WTC11 (cell line): ENCODE data around the gene MLN. TPM values are rescaled to one million over a fixed set of nuclear protein-coding genes. Genes with fewer than 3 reads are reported as not detected.

Experiments
- ATAC-seq: fragments of 200-7000 bp; cut with Tn5 transposase; 2 replicates; pipeline ENCODE4 v1.10.0; 2021; ENCODE audit warnings: mild to moderate bottlenecking, moderate library complexity
- CTCF ChIA-PET: fragments of 300-600 bp; sonication (Branson Sonifier 250); formaldehyde crosslinking; loops from one replicate; lab custom pipeline; 2021; ENCODE audit warnings: antibody characterized with exemption; lab: Charles Lee
- POLR2A ChIA-PET: fragments of 350-600 bp; sonication (Branson Sonifier 250); formaldehyde crosslinking; loops from one replicate; lab custom pipeline; 2021; ENCODE audit warnings: antibody characterized with exemption; lab: Charles Lee
- DNase-seq: peaks from one replicate; pipeline ENCODE4 v3.0.0; 2021; ENCODE audit warnings: low spot score
- H3K27ac Mint-ChIP-seq: 2 replicates; pipeline ENCODE4 v1.8.0; 2021; ENCODE audit warnings: mixed read lengths
- H3K27me3 Mint-ChIP-seq: 2 replicates; pipeline ENCODE4 v1.8.0; 2021; ENCODE audit warnings: low read depth, mild to moderate bottlenecking, moderate library complexity, mixed read lengths
- H3K36me3 Mint-ChIP-seq: 2 replicates; pipeline ENCODE4 v1.8.0; 2021; ENCODE audit warnings: mixed read lengths
- H3K4me1 Mint-ChIP-seq: 2 replicates; pipeline ENCODE4 v1.8.0; 2022; ENCODE audit warnings: mixed read lengths
- H3K4me3 Mint-ChIP-seq: 2 replicates; pipeline ENCODE4 v1.8.0; 2021; ENCODE audit warnings: mild to moderate bottlenecking, moderate library complexity, mixed read lengths
- H3K9me3 Mint-ChIP-seq: 2 replicates; pipeline ENCODE4 v1.8.0; 2021; ENCODE audit warnings: mixed read lengths
- AR ChIP-seq: fragments of 250-450 bp; sonication (Bioruptor Pico); IDR thresholded peaks from 2 replicates; pipeline ENCODE4 v1.9.0; 2021; ENCODE audit warnings: mild to moderate bottlenecking
- CDX4 ChIP-seq: fragments of 250-450 bp; sonication (Bioruptor Pico); IDR thresholded peaks from 2 replicates; pipeline ENCODE4 v1.9.0; 2021; ENCODE audit warnings: moderate library complexity, mild to moderate bottlenecking, inconsistent platforms, borderline replicate concordance
- CREB1 ChIP-seq: sonication (generic); formaldehyde crosslinking; IDR thresholded peaks from 2 replicates; pipeline ENCODE4 v1.8.0; 2023; ENCODE audit warnings: mild to moderate bottlenecking, missing genetic modification reagents
- EMX1 ChIP-seq: fragments of 250-450 bp; sonication (Bioruptor Pico); IDR thresholded peaks from 2 replicates; pipeline ENCODE4 v1.8.0; 2021; ENCODE audit warnings: mild to moderate bottlenecking
- FOXJ3 ChIP-seq: sonication (generic); formaldehyde crosslinking; IDR thresholded peaks from 2 replicates; pipeline ENCODE4 v1.9.0; 2021; ENCODE audit warnings: missing genetic modification reagents, mild to moderate bottlenecking, borderline replicate concordance
- FOXP1 ChIP-seq: sonication (generic); formaldehyde crosslinking; IDR thresholded peaks from 2 replicates; pipeline ENCODE4 v1.8.0; 2022; ENCODE audit warnings: missing genetic modification reagents, mild to moderate bottlenecking, moderate library complexity, borderline replicate concordance
- GABPB1 ChIP-seq: sonication (generic); formaldehyde crosslinking; IDR thresholded peaks from 2 replicates; pipeline ENCODE4 v1.8.1; 2023; ENCODE audit warnings: mild to moderate bottlenecking, missing genetic modification reagents
- HMGA2 ChIP-seq: fragments of 250-450 bp; sonication (Bioruptor Pico); IDR thresholded peaks from 2 replicates; pipeline ENCODE4 v1.4.0; 2021; ENCODE audit warnings: mild to moderate bottlenecking, moderate library complexity
- MLX ChIP-seq: sonication (generic); formaldehyde crosslinking; IDR thresholded peaks from 2 replicates; pipeline ENCODE4 v1.8.1; 2023; ENCODE audit warnings: mild to moderate bottlenecking, missing genetic modification reagents, moderate library complexity
- MXD4 ChIP-seq: fragments of 250-450 bp; sonication (Bioruptor Pico); IDR thresholded peaks from 2 replicates; pipeline ENCODE4 v1.8.0; 2021; ENCODE audit warnings: mild to moderate bottlenecking, moderate library complexity, borderline replicate concordance
- NFATC4 ChIP-seq: fragments of 250-450 bp; sonication (Bioruptor Pico); IDR thresholded peaks from 2 replicates; pipeline ENCODE4 v1.9.0; 2021; ENCODE audit warnings: mild to moderate bottlenecking
- NFE2L1 ChIP-seq: sonication (generic); formaldehyde crosslinking; IDR thresholded peaks from 2 replicates; pipeline ENCODE4 v1.8.1; 2023; ENCODE audit warnings: missing genetic modification reagents
- NR1H2 ChIP-seq: sonication (generic); formaldehyde crosslinking; IDR thresholded peaks from 2 replicates; pipeline ENCODE4 v1.9.0; 2021; ENCODE audit warnings: mild to moderate bottlenecking, moderate library complexity, missing genetic modification reagents
- NR2C2 ChIP-seq: sonication (generic); formaldehyde crosslinking; IDR thresholded peaks from 2 replicates; pipeline ENCODE4 v1.8.0; 2022; ENCODE audit warnings: mild to moderate bottlenecking, missing genetic modification reagents
- NR3C1 ChIP-seq: sonication (generic); formaldehyde crosslinking; conservative IDR thresholded peaks from 2 replicates; pipeline ENCODE4 v1.8.1; 2023; ENCODE audit warnings: low read depth, mild to moderate bottlenecking, missing genetic modification reagents
- OVOL2 ChIP-seq: fragments of 250-450 bp; sonication (Bioruptor Pico); IDR thresholded peaks from 2 replicates; pipeline ENCODE4 v1.9.0; 2021; ENCODE audit warnings: mild to moderate bottlenecking, borderline replicate concordance
- PRRX2 ChIP-seq: fragments of 250-450 bp; sonication (Bioruptor Pico); IDR thresholded peaks from 2 replicates; pipeline ENCODE4 v1.8.0; 2021; ENCODE audit warnings: mild to moderate bottlenecking
- RELA ChIP-seq: sonication (generic); formaldehyde crosslinking; IDR thresholded peaks from 2 replicates; pipeline ENCODE4 v1.8.1; 2022; ENCODE audit warnings: missing genetic modification reagents, mild to moderate bottlenecking, borderline replicate concordance
- RORB ChIP-seq: fragments of 250-450 bp; sonication (Bioruptor Pico); IDR thresholded peaks from 2 replicates; pipeline ENCODE4 v1.9.0; 2021; ENCODE audit warnings: mild to moderate bottlenecking
- ZNF263 ChIP-seq: sonication (generic); formaldehyde crosslinking; IDR thresholded peaks from 2 replicates; pipeline ENCODE4 v1.8.1; 2022; ENCODE audit warnings: low read depth, mild to moderate bottlenecking, moderate library complexity, missing genetic modification reagents
- ZNF281 ChIP-seq: sonication (generic); formaldehyde crosslinking; IDR thresholded peaks from 2 replicates; pipeline ENCODE4 v1.8.0; 2023; ENCODE audit warnings: mild to moderate bottlenecking, missing genetic modification reagents
- ZNF416 ChIP-seq: fragments of 250-450 bp; sonication (Bioruptor Pico); IDR thresholded peaks from 2 replicates; pipeline ENCODE4 v1.9.0; 2021; ENCODE audit warnings: mild to moderate bottlenecking, inconsistent platforms
- ZNF423 ChIP-seq: fragments of 250-450 bp; sonication (Bioruptor Pico); IDR thresholded peaks from 2 replicates; pipeline ENCODE4 v2.1.2; 2022; ENCODE audit warnings: mild to moderate bottlenecking, moderate library complexity
- ZSCAN18 ChIP-seq: fragments of 250-450 bp; sonication (Bioruptor Pico); IDR thresholded peaks from 2 replicates; pipeline ENCODE4 v2.1.2; 2022; ENCODE audit warnings: mild to moderate bottlenecking, moderate library complexity
- total RNA-seq: library from RNA; stranded (reverse); gene quantifications from 3 replicates; pipeline ENCODE4 v1.2.3, GENCODE V29; 2021

The MLN gene
- total RNA-seq, 1 experiment from 2014 or later: not detected

GRCh38 chr6:33779290-33779689 is 24.5 kb downstream of the MLN start:
- CTCF ChIA-PET: interaction anchor here (0.6 to 5.4 kb wide), 24 partner anchors 8 to 385 kb away, joined by 3 to 86 read pairs (median 4); partner anchors contain the start of gene IP6K3
- peaks cover 47% of the 10 kb centered on the region for H3K4me1 Mint-ChIP-seq
- DNase-seq: no peak
- TF ChIP-seq RORB (CRISPR knock-in tag) (no peak), HMGA2 (CRISPR knock-in tag) (no peak), EMX1 (CRISPR knock-in tag) (no peak), RELA (CRISPR knock-in tag) (no peak), PRRX2 (CRISPR knock-in tag) (no peak), ZNF263 (CRISPR knock-in tag) (no peak), CDX4 (CRISPR knock-in tag) (no peak)
- TF ChIP-seq, all 79 proteins: peak for 0
- no peaks in the 10 kb centered on the region for H3K27me3 Mint-ChIP-seq
- peaks cover 76% of the 10 kb centered on the region for H3K36me3 Mint-ChIP-seq
- H3K9me3 Mint-ChIP-seq: no peaks in the 10 kb centered on the region
- POLR2A ChIA-PET: interaction anchor here (0.6 to 1.2 kb wide), 3 partner anchors 9 to 249 kb away, joined by 3 to 4 read pairs (median 3); no protein-coding TSS in a partner anchor
- H3K27ac Mint-ChIP-seq: peak overlapping the region; percentile 94
- ATAC-seq: peak; percentile 29
- no peak overlapping the region for H3K4me3 Mint-ChIP-seq

GRCh38 chr6:33778444-33779121 is 25.2 kb downstream of the MLN start:
- no peak overlapping the region; the same call in 1 of the 2 replicates for H3K27ac Mint-ChIP-seq
- no peak for DNase-seq
- ChIA-PET CTCF (interaction anchor here (0.6 to 5.4 kb wide), 18 partner anchors 9 to 418 kb away, joined by 3 to 86 read pairs (median 4); partner anchors contain the start of gene IP6K3), POLR2A (interaction anchor here (0.6 to 1.2 kb wide), 3 partner anchors 9 to 249 kb away, joined by 3 to 4 read pairs (median 3); no protein-coding TSS in a partner anchor)
- H3K27me3 Mint-ChIP-seq: no peaks in the 10 kb centered on the region
- peaks cover 47% of the 10 kb centered on the region for H3K4me1 Mint-ChIP-seq
- no peak overlapping the region for H3K4me3 Mint-ChIP-seq
- TF ChIP-seq RORB (CRISPR knock-in tag): no peak
- no peak for TF ChIP-seq ZSCAN18 (CRISPR knock-in tag)
- TF ChIP-seq NFATC4 (CRISPR knock-in tag): no peak
- no peak for TF ChIP-seq MLX (CRISPR knock-in tag)
- no peak for TF ChIP-seq ZNF281 (CRISPR knock-in tag)
- TF ChIP-seq ZNF416 (CRISPR knock-in tag): no peak
- TF ChIP-seq FOXJ3 (CRISPR knock-in tag): no peak
- no peak for TF ChIP-seq CREB1
- TF ChIP-seq GABPB1 (CRISPR knock-in tag): no peak
- no peak for TF ChIP-seq NR3C1 (CRISPR knock-in tag)
- TF ChIP-seq FOXP1 (CRISPR knock-in tag): no peak
- TF ChIP-seq ZNF423 (CRISPR knock-in tag): no peak
- no peak for TF ChIP-seq NR1H2 (CRISPR knock-in tag)
- no peak for TF ChIP-seq NFE2L1 (CRISPR knock-in tag)
- TF ChIP-seq AR: no peak
- TF ChIP-seq OVOL2: no peak
- TF ChIP-seq MXD4 (CRISPR knock-in tag): no peak
- TF ChIP-seq NR2C2 (CRISPR knock-in tag): no peak
- H3K36me3 Mint-ChIP-seq: peaks cover 70% of the 10 kb centered on the region
- ATAC-seq: no peak
- no peaks in the 10 kb centered on the region for H3K9me3 Mint-ChIP-seq
